Measurements from ENCODE around the gene TPRA1. TPM values are rescaled to one million over a fixed set of nuclear protein-coding genes. Genes with fewer than 3 reads are reported as not detected.
"Not testable (repeated sequence)": the region's sequence is repeated elsewhere in the genome, so short reads cannot be mapped to it uniquely, and the experiment has no call there.

TPRA1 gene
- total RNA-seq, 1 experiment from 2014 or later = 20.2 TPM

- no peaks in the 10 kb centered on the region for H3K9me3 ChIP-seq (ENCODE audit: low read depth, low read length, poor library complexity, severe bottlenecking)
- no peak for DNase-seq (ENCODE audit: low spot score)
- intact Hi-C loops (cut with micrococcal nuclease; ENCODE audit: unreplicated experiment) = no loop called here
- no TSS peak for BruUV-seq (replicated peaks)
- CTCF ChIA-PET = no interaction called here
- no peaks in the 10 kb centered on the region for H3K4me1 ChIP-seq (ENCODE audit: insufficient read depth, low read length, poor library complexity, severe bottlenecking)
- no peak overlapping the region for H3K4me3 ChIP-seq (ENCODE audit: low read depth, low read length, poor library complexity, severe bottlenecking)
- H3K27ac ChIP-seq (ENCODE audit: low read depth, low read length, poor library complexity, severe bottlenecking) = no peak overlapping the region
- peaks cover 89% of the 10 kb centered on the region for H3K36me3 ChIP-seq (ENCODE audit: insufficient read depth, low read length, poor library complexity, severe bottlenecking)
- TF ChIP-seq CTCF (conservative IDR thresholded peaks at IDR 0.05; ENCODE audit: low read depth, low read length) = no peak
- TF ChIP-seq EZH2 (IDR thresholded peaks at IDR 0.05; ENCODE audit: borderline replicate concordance, low read depth, low read length, poor library complexity, severe bottlenecking) = no peak
- POLR2A ChIA-PET (ENCODE audit: low non-redundant PET) = no interaction called here
- no peaks in the 10 kb centered on the region for H3K27me3 ChIP-seq (replicated peaks; ENCODE audit: insufficient read depth, low read depth, low read length, poor library complexity)
These were observed 16.6 kb upstream of the TPRA1 start for GRCh38 chr3:127606981-127607595.

- Histone ChIP-seq H3K4me1 (ENCODE audit: insufficient read depth, low read length, poor library complexity, severe bottlenecking) (no peaks in the 10 kb centered on the region), H3K4me3 (ENCODE audit: low read depth, low read length, poor library complexity, severe bottlenecking) (no peak overlapping the region), H3K36me3 (ENCODE audit: insufficient read depth, low read length, poor library complexity, severe bottlenecking) (peaks cover 92% of the 10 kb centered on the region), H3K9me3 (ENCODE audit: low read depth, low read length, poor library complexity, severe bottlenecking) (no peaks in the 10 kb centered on the region), H3K27ac (ENCODE audit: low read depth, low read length, poor library complexity, severe bottlenecking) (no peak overlapping the region), H3K27me3 (replicated peaks; ENCODE audit: insufficient read depth, low read depth, low read length, poor library complexity) (no peaks in the 10 kb centered on the region)
- POLR2A ChIA-PET (ENCODE audit: low non-redundant PET) = no interaction called here
- no TSS peak for BruUV-seq (replicated peaks)
- CTCF ChIA-PET = no interaction called here
- TF ChIP-seq EZH2 (IDR thresholded peaks at IDR 0.05; ENCODE audit: borderline replicate concordance, low read depth, low read length, poor library complexity, severe bottlenecking) = no peak
- no peak for TF ChIP-seq CTCF (conservative IDR thresholded peaks at IDR 0.05; ENCODE audit: low read depth, low read length)
- DNase-seq (ENCODE audit: low spot score) = no peak
- intact Hi-C loops (cut with micrococcal nuclease; ENCODE audit: unreplicated experiment) = no loop called here
These were observed 15.7 kb upstream of the TPRA1 start for GRCh38 chr3:127606086-127606805.

GRCh38 chr3:127605547-127605946, 15.0 kb upstream of the TPRA1 start:
- H3K9me3 ChIP-seq (ENCODE audit: low read depth, low read length, poor library complexity, severe bottlenecking); H3K27me3 ChIP-seq (replicated peaks; ENCODE audit: insufficient read depth, low read depth, low read length, poor library complexity); CTCF ChIA-PET; DNase-seq (ENCODE audit: low spot score); BruUV-seq (replicated peaks); H3K4me1 ChIP-seq (ENCODE audit: insufficient read depth, low read length, poor library complexity, severe bottlenecking); POLR2A ChIA-PET (ENCODE audit: low non-redundant PET); H3K4me3 ChIP-seq (ENCODE audit: low read depth, low read length, poor library complexity, severe bottlenecking); H3K27ac ChIP-seq (ENCODE audit: low read depth, low read length, poor library complexity, severe bottlenecking); intact Hi-C loops (cut with micrococcal nuclease; ENCODE audit: unreplicated experiment): not testable (repeated sequence)
- H3K36me3 ChIP-seq (ENCODE audit: insufficient read depth, low read length, poor library complexity, severe bottlenecking) = peaks cover 92% of the 10 kb centered on the region

Measured in A673 (cell line).